Hematopoietic multipotent progenitor cell treated with erythropoietin and hydrocortisone succinate and interleukin-3 and kit ligand, for 8 days (in vitro differentiated cells): ENCODE results near the gene DNAJB7.
"Not testable (repeated sequence)": the region's sequence is repeated elsewhere in the genome, so short reads cannot be mapped to it uniquely, and the experiment has no call there.

ENCODE experiments used
- DNase-seq: peaks from one replicate; pipeline ENCODE4 v3.0.0-alpha.2; 2015

DNAJB7 gene

GRCh38 chr22:40838486-40838885, 23.4 kb downstream of the DNAJB7 start:
- DNase-seq: no peak

GRCh38 chr22:40834619-40835018, 27.3 kb downstream of the DNAJB7 start:
- no peak for DNase-seq

- no peak for DNase-seq
Measured at GRCh38 chr22:40829131-40829530, 32.8 kb downstream of the DNAJB7 start.

- no peak for DNase-seq
Measured at GRCh38 chr22:40826984-40827741, 34.8 kb downstream of the DNAJB7 start.

GRCh38 chr22:40826292-40826691, 35.6 kb downstream of the DNAJB7 start:
- not testable (repeated sequence) for DNase-seq

GRCh38 chr22:40823426-40823825, 38.5 kb downstream of the DNAJB7 start:
- DNase-seq: no peak

GRCh38 chr22:40819599-40820140, 42.2 kb downstream of the DNAJB7 start:
- DNase-seq: peak; percentile 48

- peak; percentile 88 for DNase-seq
Measured at GRCh38 chr22:40818747-40819598, 42.9 kb downstream of the DNAJB7 start, which contains the start of gene SLC25A17. SLC25A17 (minus strand) TSS chr22:40819346; CDS start chr22:40819248, 98 bp downstream.

- peak; percentile 33 for DNase-seq
Measured at GRCh38 chr22:40818192-40818746, 43.6 kb downstream of the DNAJB7 start.

- no peak for DNase-seq
Measured at GRCh38 chr22:40817737-40818136, 44.2 kb downstream of the DNAJB7 start.

- peak; percentile 97 for DNase-seq
Measured at GRCh38 chr22:40813912-40814315, 48.0 kb downstream of the DNAJB7 start.
